H1 (cell line): Measurements from ENCODE around the gene FRMD3. TPM values are rescaled to one million over a fixed set of nuclear protein-coding genes. Genes with fewer than 3 reads are reported as not detected.

Experiments
- CTCF ChIA-PET: fragments of 300-600 bp; sonication (Branson Sonifier 250); formaldehyde crosslinking; loops from one replicate; lab custom pipeline; 2021; ENCODE audit not compliant: partially characterized antibody; lab: Charles Lee
- POLR2A ChIA-PET: fragments of 300-600 bp; sonication (Branson Sonifier 250); formaldehyde crosslinking; loops from one replicate; lab custom pipeline; 2021; ENCODE audit warnings: inconsistent platforms; ENCODE audit not compliant: partially characterized antibody; lab: Charles Lee
- DNase-seq, 2 experiments: peaks; one replicate each; pipeline versions ENCODE4 v3.0.0 to v3.0.0-alpha.2; 2010 to 2022; ENCODE audit warnings: low spot score in 2 of 2, low read depth in 1 of 2, mixed read lengths in 1 of 2
- FAIRE-seq: peaks from 2 replicates; lab custom pipeline; 2011; peaks lifted over from hg19 to GRCh38; lab: Jason Lieb, UNC
- H2AFZ ChIP-seq: 2 replicates; pipeline ENCODE4 v1.8.1; 2012; ENCODE audit warnings: low read length, inconsistent platforms
- H2AK5ac ChIP-seq: 2 replicates; pipeline ENCODE4 v1.6.1; 2013; ENCODE audit warnings: low read depth, low read length
- H2BK120ac ChIP-seq: replicated peaks from 2 replicates; pipeline ENCODE3; 2013; ENCODE audit warnings: low read depth, low read length, inconsistent platforms
- H2BK12ac ChIP-seq: 2 replicates; pipeline ENCODE4 v1.6.1; 2013; ENCODE audit warnings: low read depth, low read length
- H2BK15ac ChIP-seq: 2 replicates; pipeline ENCODE4 v1.6.1; 2013; ENCODE audit warnings: low read length
- H2BK20ac ChIP-seq: 2 replicates; pipeline ENCODE4 v1.6.1; 2013; ENCODE audit warnings: low read length
- H2BK5ac ChIP-seq: 2 replicates; pipeline ENCODE4 v1.6.1; 2013; ENCODE audit warnings: low read depth, low read length
- H3K14ac ChIP-seq: 2 replicates; pipeline ENCODE4 v1.6.1; 2013; ENCODE audit warnings: inconsistent platforms; ENCODE audit not compliant: insufficient read length
- H3K18ac ChIP-seq: 2 replicates; pipeline ENCODE4 v1.6.1; 2013; ENCODE audit warnings: low read length; ENCODE audit errors: extremely low read depth
- H3K23ac ChIP-seq: 2 replicates; pipeline ENCODE4 v1.6.1; 2013; ENCODE audit warnings: inconsistent platforms; ENCODE audit not compliant: insufficient read length
- H3K23me2 ChIP-seq: 2 replicates; pipeline ENCODE4 v1.6.1; 2013; ENCODE audit warnings: low read depth, low read length
- H3K27ac ChIP-seq: 2 replicates; pipeline ENCODE4 v1.6.1; 2011; ENCODE audit warnings: low read depth, low read length, inconsistent platforms
- H3K27me3 ChIP-seq, 4 experiments: replicated peaks in 1 of 4; 1 replicate in 1 of 4; 2 replicates in 3 of 4; pipeline versions ENCODE4 v1.6.1 to v1.8.1; 2011 to 2013; ENCODE audit warnings: low read length in 3 of 4, mild to moderate bottlenecking in 3 of 4, inconsistent platforms in 2 of 4, mixed read lengths in 2 of 4, moderate library complexity in 1 of 4; ENCODE audit not compliant: control insufficient read depth in 3 of 4, insufficient read depth in 3 of 4; ENCODE audit errors: extremely low read depth in 1 of 4
- H3K36me3 ChIP-seq, 4 experiments: 2 replicates each; pipeline versions ENCODE4 v1.6.1 to v1.8.1; 2011 to 2013; ENCODE audit warnings: mild to moderate bottlenecking in 4 of 4, low read length in 3 of 4, moderate library complexity in 2 of 4, control low read depth in 1 of 4, inconsistent platforms in 1 of 4; ENCODE audit not compliant: insufficient read depth in 4 of 4, control insufficient read depth in 2 of 4
- H3K4ac ChIP-seq: replicated peaks from 2 replicates; pipeline ENCODE3; 2013; ENCODE audit warnings: low read length, low read depth, mixed read lengths, inconsistent platforms; ENCODE audit not compliant: insufficient read length
- H3K4me1 ChIP-seq, 4 experiments: replicated peaks in 1 of 4; 1 replicate in 1 of 4; 2 replicates in 3 of 4; pipeline versions ENCODE4 v1.6.1 to v1.8.1; 2011 to 2013; ENCODE audit warnings: low read length in 3 of 4, inconsistent platforms in 2 of 4, mixed read lengths in 1 of 4; ENCODE audit not compliant: insufficient read depth in 4 of 4, control insufficient read depth in 3 of 4
- H3K4me2 ChIP-seq, 2 experiments: 2 replicates each; pipeline versions ENCODE4 v1.6.1 to v1.8.1; 2011 to 2013; ENCODE audit warnings: low read depth in 2 of 2, low read length in 2 of 2, control low read depth in 1 of 2, inconsistent platforms in 1 of 2, mild to moderate bottlenecking in 1 of 2; ENCODE audit not compliant: insufficient read depth in 1 of 2
- H3K4me3 ChIP-seq, 4 experiments: fragments of 200-600, 300-600 bp in 1 of 4; sonication (generic), shearing (Covaris generic), sonication (Bioruptor Twin) in 1 of 4; 2 replicates each; pipeline versions ENCODE4 v1.5.1 to v1.8.1; 2011 to 2016; ENCODE audit warnings: low read length in 4 of 4, low read depth in 3 of 4, control low read depth in 2 of 4, inconsistent platforms in 2 of 4, mild to moderate bottlenecking in 2 of 4, mixed read lengths in 1 of 4, moderate library complexity in 1 of 4; ENCODE audit not compliant: insufficient read depth in 2 of 4; ENCODE audit errors: extremely low read depth in 1 of 4
- H3K56ac ChIP-seq: replicated peaks from 2 replicates; pipeline ENCODE3; 2013; ENCODE audit warnings: low read depth, mild to moderate bottlenecking, mixed read lengths, low read length, inconsistent platforms; ENCODE audit not compliant: insufficient read length
- H3K79me1 ChIP-seq: 2 replicates; pipeline ENCODE4 v1.6.1; 2013; ENCODE audit warnings: low read depth, low read length, control low read depth
- H3K79me2 ChIP-seq, 2 experiments: 2 replicates each; pipeline versions ENCODE4 v1.6.1 to v1.8.1; 2012 to 2013; ENCODE audit warnings: low read length in 2 of 2, mild to moderate bottlenecking in 2 of 2, inconsistent platforms in 1 of 2; ENCODE audit not compliant: insufficient read depth in 2 of 2, control insufficient read depth in 1 of 2
- H3K9ac ChIP-seq, 4 experiments: replicated peaks in 1 of 4; 1 replicate in 1 of 4; 2 replicates in 3 of 4; pipeline versions ENCODE4 v1.6.1 to v1.8.1; 2011 to 2013; ENCODE audit warnings: low read depth in 3 of 4, low read length in 3 of 4, control low read depth in 2 of 4, mild to moderate bottlenecking in 2 of 4, moderate library complexity in 2 of 4, inconsistent platforms in 1 of 4; ENCODE audit errors: extremely low read depth in 1 of 4
- H3K9me3 ChIP-seq, 2 experiments: 2 replicates each; pipeline versions ENCODE4 v1.6.1 to v1.8.1; 2012 to 2013; ENCODE audit warnings: mild to moderate bottlenecking in 2 of 2, moderate library complexity in 2 of 2, control low read depth in 1 of 2, inconsistent platforms in 1 of 2, low read depth in 1 of 2, low read length in 1 of 2, mixed read lengths in 1 of 2; ENCODE audit not compliant: insufficient read depth in 2 of 2
- H4K20me1 ChIP-seq, 2 experiments: replicated peaks in 1 of 2; 2 replicates each; pipeline versions ENCODE3 to v1.8.1; 2011 to 2013; ENCODE audit warnings: inconsistent platforms in 2 of 2, low read length in 2 of 2, mild to moderate bottlenecking in 1 of 2; ENCODE audit not compliant: insufficient read depth in 2 of 2, control insufficient read depth in 1 of 2
- H4K5ac ChIP-seq: 2 replicates; pipeline ENCODE4 v1.6.1; 2013; ENCODE audit warnings: low read length, low read depth, mixed read lengths, inconsistent platforms; ENCODE audit not compliant: insufficient read length
- H4K8ac ChIP-seq: 2 replicates; pipeline ENCODE4 v1.8.0; 2013; ENCODE audit warnings: mild to moderate bottlenecking, moderate library complexity, low read length, inconsistent platforms; ENCODE audit not compliant: insufficient read depth; ENCODE audit errors: extremely low read depth
- H4K91ac ChIP-seq: replicated peaks from 2 replicates; pipeline ENCODE3; 2013; ENCODE audit warnings: low read length, mixed read lengths, inconsistent platforms; ENCODE audit not compliant: insufficient read length
- ATF2 ChIP-seq: IDR thresholded peaks from 2 replicates; pipeline ENCODE4 v1.6.1; 2012; ENCODE audit warnings: low read length, inconsistent platforms
- CTBP2 ChIP-seq: IDR thresholded peaks from 2 replicates; pipeline ENCODE4 v1.7.0; 2011; ENCODE audit warnings: borderline replicate concordance, mild to moderate bottlenecking, moderate library complexity, mixed read lengths, low read length; ENCODE audit not compliant: insufficient read depth, insufficient read length
- JUND ChIP-seq: IDR thresholded peaks from 2 replicates; pipeline ENCODE4 v1.6.1; 2011; ENCODE audit warnings: mild to moderate bottlenecking, improper control_type of control experiment, low read length
- NANOG ChIP-seq: IDR thresholded peaks from 2 replicates; pipeline ENCODE4 v1.6.1; 2011; ENCODE audit warnings: low read length, low read depth, mild to moderate bottlenecking, inconsistent platforms; ENCODE audit not compliant: insufficient read depth, poor library complexity, severe bottlenecking
- RXRA ChIP-seq: IDR thresholded peaks from 2 replicates; pipeline ENCODE4 v1.6.1; 2011; ENCODE audit warnings: low read depth, mild to moderate bottlenecking, low read length, moderate library complexity; ENCODE audit not compliant: insufficient read depth
- SIRT6 ChIP-seq: IDR thresholded peaks from one replicate; pipeline ENCODE4 v1.7.1; 2012; ENCODE audit warnings: low read length, inconsistent platforms
- SP2 ChIP-seq: IDR thresholded peaks from 2 replicates; pipeline ENCODE4 v1.6.1; 2012; ENCODE audit warnings: mild to moderate bottlenecking, low read length, inconsistent platforms
- TAF7 ChIP-seq: optimal IDR thresholded peaks from 2 replicates; pipeline ENCODE3; 2011; ENCODE audit warnings: low read depth, mild to moderate bottlenecking, inconsistent platforms, low read length, moderate library complexity, borderline replicate concordance
- YY1 ChIP-seq: IDR thresholded peaks from 2 replicates; pipeline ENCODE4 v1.6.1; 2011; ENCODE audit warnings: low read depth, mild to moderate bottlenecking, low read length
- WGBS, 2 experiments: shearing (Covaris generic) in 1 of 2; methylation state at CpG; one replicate each; pipeline versions ENCODE4 v1.1.6 to v1.1.7; 2013 to 2015; ENCODE audit warnings: low lambda C conversion rate in 2 of 2, mixed read lengths in 2 of 2, inconsistent platforms in 1 of 2, low coverage in 1 of 2, missing lambda C conversion rate in 1 of 2; ENCODE audit not compliant: insufficient replicate concordance in 2 of 2, insufficient coverage in 1 of 2, insufficient read length in 1 of 2; ENCODE audit errors: extremely low coverage in 1 of 2, missing lambda C conversion rate in 1 of 2; 5-methylcytosine and 5-hydroxymethylcytosine counted together
- polyA plus RNA-seq, 7 experiments: library from polyadenylated mRNA; depleted of rRNA in 3 of 7; stranded (reverse) in 5 of 7; unstranded in 2 of 7; fragments of >200 nt in 5 of 7; fragments of 200-250 nt in 2 of 7; gene quantifications; 1 replicate in 5 of 7; 2 replicates in 1 of 7; 4 replicates in 1 of 7; pipeline versions ENCODE4 v1.2.1 to v1.2.3, GENCODE V29; 2011 to 2013; ENCODE audit warnings: missing spikeins in 2 of 7, mixed read lengths in 2 of 7
- total RNA-seq: library from RNA; stranded (reverse); fragmentation: NEBNext Ultra II Directional; extraction: Animal tissue kit (Norgen Biotek cat#: 25700); gene quantifications from 2 replicates; pipeline ENCODE4 v1.2.1, GENCODE V29; 2021

FRMD3 gene
- total and polyA plus RNA-seq, 2 of the 8 experiments (the other 6 are each of a cell fraction or from before 2014, with no cell fraction given) = 0.15 to 1.4 TPM

- no peaks in the 10 kb centered on the region for H3K36me3 ChIP-seq
- peak overlapping the region; percentile 27; the same call in 1 of the 2 replicates for H3K18ac ChIP-seq
- H3K9ac ChIP-seq = no peak overlapping the region
- no peak overlapping the region for H3K23ac ChIP-seq
- DNase-seq (peak in 1 of 2 experiments; percentile 69), FAIRE-seq (no peak)
- 6% methylated on average over 55 of the region's 63 CpGs; no CpG with 5 or more reads in 1 of the 2 experiments for WGBS, 2 experiments
- no peak overlapping the region for H4K91ac ChIP-seq
- no peaks in the 10 kb centered on the region for H4K20me1 ChIP-seq
- H3K4me1 ChIP-seq = peaks cover 0 to 10% (median 4%) of the 10 kb centered on the region in 4 experiments; a peak in 6 of 7 replicates
- no peaks in the 10 kb centered on the region for H3K9me3 ChIP-seq
- POLR2A ChIA-PET = interaction anchor here (0.6 to 1.2 kb wide), 2 partner anchors 11 to 85 kb away, joined by 4 read pairs; partner anchors contain the start of gene IDNK
- H3K4me2 ChIP-seq = peak overlapping the region; percentile 90 to 99
- peak overlapping the region; percentile 41 to 69 (median 47) for H3K4me3 ChIP-seq
- no peak overlapping the region for H3K27ac ChIP-seq
- peak overlapping the region; percentile 8; the same call in 1 of the 2 replicates for H4K8ac ChIP-seq
- H2BK120ac ChIP-seq = no peak overlapping the region
- CTCF ChIA-PET = interaction anchor here (0.6 to 11.4 kb wide), 31 partner anchors 11 to 341 kb away, joined by 3 to 262 read pairs (median 4); no protein-coding TSS in a partner anchor
- H4K5ac ChIP-seq = no peak overlapping the region
- H3K56ac ChIP-seq = no peak overlapping the region
- H2BK20ac ChIP-seq = no peak overlapping the region; the same call in 1 of the 2 replicates
- peaks cover 20 to 51% (median 40%) of the 10 kb centered on the region in 4 experiments for H3K27me3 ChIP-seq
- peaks cover 19% of the 10 kb centered on the region; the same call in 1 of the 2 replicates for H3K23me2 ChIP-seq
- no peaks in the 10 kb centered on the region for H3K79me2 ChIP-seq
- H2BK15ac ChIP-seq = no peak overlapping the region
- no peak overlapping the region for H2AK5ac ChIP-seq
- no peak overlapping the region for H2BK12ac ChIP-seq
- H3K4ac ChIP-seq = no peak overlapping the region
- no peak overlapping the region for H2BK5ac ChIP-seq
- no peak overlapping the region for H3K14ac ChIP-seq
- peak overlapping the region; percentile 85 for H2AFZ ChIP-seq
- H3K79me1 ChIP-seq = no peaks in the 10 kb centered on the region
- TF ChIP-seq SP2 (no peak), JUND (no peak), CTBP2 (peak; percentile 32), YY1 (no peak), SIRT6 (no peak), NANOG (no peak), TAF7 (no peak), ATF2 (no peak), RXRA (no peak)
Observed at GRCh38 chr9:83537331-83538171, 650 bp downstream of the FRMD3 start.
